GM12878 (cell line): ENCODE measurements around the gene FAM8A1. TPM values are rescaled to one million over a fixed set of nuclear protein-coding genes. Genes with fewer than 3 reads are reported as not detected.
A peak's percentile ranks its signal among the peaks of the same experiment; 100 is the strongest.
"Not testable (repeated sequence)": the region's sequence is repeated elsewhere in the genome, so short reads cannot be mapped to it uniquely, and the experiment has no call there.

Source experiments
- ATAC-seq: fragments of 200-7000 bp; cut with Tn5 transposase; 3 replicates; pipeline ENCODE4 v1.9.1; 2020; ENCODE audit warnings: mild to moderate bottlenecking, moderate library complexity
- BruUV-seq: library from RNA; stranded (reverse); fragments of 400-500 nt; replicated peaks from 2 replicates; lab custom pipeline; 2021; lab: Mats Ljungman, UMichigan
- CTCF ChIA-PET: fragments of 300-600 bp; sonication (Branson Sonifier 250); formaldehyde crosslinking; extraction: SDS; loops from one replicate; lab custom pipeline; 2021; ENCODE audit warnings: inconsistent platforms; lab: Yijun Ruan, JAX
- POLR2A ChIA-PET: fragments of 350-600 bp; formaldehyde crosslinking; extraction: SDS; loops from one replicate; lab custom pipeline; 2021; ENCODE audit warnings: inconsistent platforms; lab: Charles Lee
- RAD21 ChIA-PET: fragments of 300-600 bp; sonication (Branson Sonifier 250); formaldehyde crosslinking; loops from one replicate; lab custom pipeline; 2023; ENCODE audit warnings: antibody characterized with exemption; ENCODE audit not compliant: unreplicated experiment; lab: Charles Lee
- SMC1A ChIA-PET: fragments of 300-600 bp; sonication (Branson Sonifier 250); formaldehyde crosslinking; loops from one replicate; lab custom pipeline; 2023; ENCODE audit not compliant: unreplicated experiment, uncharacterized antibody; lab: Charles Lee
- DNase-seq: peaks from one replicate; pipeline ENCODE4 v3.0.0-alpha.2; 2011; ENCODE audit warnings: low read depth, low spot score
- FAIRE-seq: peaks from 3 replicates; lab custom pipeline; 2011; peaks lifted over from hg19 to GRCh38; lab: Jason Lieb, UNC
- H2AFZ ChIP-seq: 2 replicates; pipeline ENCODE4 v1.6.0; 2011; ENCODE audit warnings: low read depth, low read length, control low read depth; ENCODE audit not compliant: control insufficient read depth
- H3K27ac ChIP-seq: 2 replicates; pipeline ENCODE4 v1.5.1; 2011; ENCODE audit warnings: control low read depth; ENCODE audit not compliant: control insufficient read depth, insufficient read depth
- H3K27me3 ChIP-seq, 2 experiments: replicated peaks in 1 of 2; 2 replicates each; pipeline versions ENCODE4 v1.6.0 to v1.6.1; 2011; ENCODE audit warnings: low read length in 1 of 2; ENCODE audit not compliant: control insufficient read depth in 2 of 2, insufficient read depth in 2 of 2
- H3K36me3 ChIP-seq, 2 experiments: 2 replicates each; pipeline ENCODE4 v1.5.1; 2011; ENCODE audit warnings: low read length in 1 of 2; ENCODE audit not compliant: control insufficient read depth in 2 of 2, insufficient read depth in 2 of 2
- H3K4me1 ChIP-seq: 2 replicates; pipeline ENCODE4 v1.6.1; 2011; ENCODE audit warnings: mild to moderate bottlenecking, low read length, moderate library complexity, mixed read lengths; ENCODE audit not compliant: control insufficient read depth, insufficient read depth
- H3K4me2 ChIP-seq: 2 replicates; pipeline ENCODE4 v1.6.0; 2011; ENCODE audit warnings: control low read depth; ENCODE audit not compliant: control insufficient read depth, insufficient read depth
- H3K4me3 ChIP-seq: fragments of 200-600 bp; sonication (generic); 2 replicates; pipeline ENCODE4 v1.5.1; 2016
- H3K79me2 ChIP-seq: 2 replicates; pipeline ENCODE4 v1.6.0; 2011; ENCODE audit warnings: low read length; ENCODE audit not compliant: control insufficient read depth, insufficient read depth
- H3K9ac ChIP-seq: 2 replicates; pipeline ENCODE4 v1.8.0; 2011; ENCODE audit warnings: low read length, control low read depth, mixed read lengths; ENCODE audit not compliant: control insufficient read depth, insufficient read depth
- H3K9me3 ChIP-seq: replicated peaks from 3 replicates; pipeline ENCODE4 v1.5.1; 2011; ENCODE audit warnings: mild to moderate bottlenecking, low read length; ENCODE audit not compliant: control insufficient read depth, insufficient read depth
- H4K20me1 ChIP-seq: 2 replicates; pipeline ENCODE4 v1.6.0; 2011; ENCODE audit not compliant: control insufficient read depth, insufficient read depth
- NFYB ChIP-seq: IDR thresholded peaks from 2 replicates; pipeline ENCODE4 v1.6.1; 2011; ENCODE audit warnings: low read depth, mild to moderate bottlenecking, low read length, improper control_type of control experiment, moderate library complexity; ENCODE audit not compliant: insufficient read depth
- USF2 ChIP-seq: IDR thresholded peaks from 2 replicates; pipeline ENCODE4 v1.6.1; 2011; ENCODE audit warnings: low read depth, low read length, improper control_type of control experiment, borderline replicate concordance
- WGBS: methylation state at CpG from one replicate; pipeline ENCODE4 v1.1.6; 2016; ENCODE audit warnings: low lambda C conversion rate; ENCODE audit not compliant: insufficient replicate concordance, insufficient coverage; ENCODE audit errors: missing lambda C conversion rate; 5-methylcytosine and 5-hydroxymethylcytosine counted together
- in situ Hi-C: fragments of 300-500 bp; cut with MboI; formaldehyde crosslinking; loops from 9 replicates; pipeline ENCODE4 v1.14.3; 2018; ENCODE audit warnings: mixed read lengths
- intact Hi-C: fragments of 100-400 bp; cut with micrococcal nuclease; formaldehyde crosslinking; loops from one replicate; pipeline ENCODE4 v1.14.2; 2022; ENCODE audit not compliant: unreplicated experiment
- polyA plus RNA-seq, 11 experiments: library from polyadenylated mRNA; depleted of rRNA in 4 of 11; unstranded in 6 of 11; stranded (reverse) in 5 of 11; fragments of >200 nt; fragmentation: Nextera tagmentation in 4 of 11; fragmentation: Illumina TruSeq in 1 of 11; extraction: Ambion mirVana in 4 of 11; extraction: Trizol in 1 of 11; gene quantifications; 1 replicate in 1 of 11; 2 replicates in 10 of 11; pipeline versions ENCODE4 v1.2.1 to v1.2.3, GENCODE V29; 2011 to 2016; ENCODE audit warnings: inconsistent platforms in 2 of 11, missing spikeins in 2 of 11, low read depth in 1 of 11
- total RNA-seq, 4 experiments: library from RNA; depleted of rRNA in 3 of 4; stranded (reverse); fragments of >200 nt in 3 of 4; fragmentation: Illumina TruSeq in 1 of 4; extraction: Trizol in 1 of 4; gene quantifications; 2 replicates each; pipeline versions ENCODE4 v1.2.1 to v1.2.3, GENCODE V29; 2013 to 2021

FAM8A1 gene
- total and polyA plus RNA-seq, 10 of the 15 experiments (the other 5 are each of a cell fraction or from before 2014, with no cell fraction given), result 1.4 to 7.4 (median 3.6) TPM

DNA sequence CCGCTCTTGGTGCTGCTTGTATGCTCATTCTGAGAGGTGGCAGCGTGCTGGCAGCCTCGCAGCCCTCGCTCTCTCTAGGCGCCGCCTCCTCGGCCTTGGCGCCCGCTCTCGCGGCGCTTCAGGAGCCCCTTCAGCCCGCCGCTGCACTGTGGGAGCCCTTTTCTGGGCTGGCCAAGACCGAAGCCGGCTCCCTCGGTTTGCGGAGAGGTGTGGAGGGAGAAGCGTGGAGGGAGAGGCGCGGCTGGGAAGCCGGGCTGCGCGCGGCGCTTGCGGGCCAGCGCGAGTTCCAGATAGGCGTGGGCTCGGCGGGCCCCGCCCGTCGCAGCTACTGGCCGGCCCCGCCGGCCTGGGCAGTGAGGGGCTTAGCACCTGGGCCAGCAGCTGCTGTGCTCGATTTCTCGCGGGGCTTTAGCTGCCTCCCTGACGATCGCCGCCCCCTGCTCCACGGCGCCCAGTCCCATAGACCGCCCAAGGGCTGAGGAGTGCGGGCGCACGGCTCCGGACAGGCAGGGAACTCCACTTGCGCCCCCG lies 19.5 kb upstream of the FAM8A1 start:
- SMC1A ChIA-PET, result interaction anchor here (1.4 to 6.2 kb wide), 3 partner anchors 11 to 423 kb away, joined by 3 to 60 read pairs (median 5); no protein-coding TSS in a partner anchor
- Histone ChIP-seq H3K9ac (no peak overlapping the region), H3K4me2 (no peak overlapping the region), H3K27me3 (no peaks in the 10 kb centered on the region), H3K27ac (no peak overlapping the region), H3K9me3 (peaks cover 4% of the 10 kb centered on the region; the same call in 2 of the 3 replicates), H3K79me2 (no peaks in the 10 kb centered on the region), H2AFZ (no peak overlapping the region), H4K20me1 (no peaks in the 10 kb centered on the region), H3K36me3 (no peaks in the 10 kb centered on the region), H3K4me3 (no peak overlapping the region), H3K4me1 (no peaks in the 10 kb centered on the region)
- intact Hi-C loops, result no loop called here
- POLR2A ChIA-PET, result no interaction called here
- in situ Hi-C loops, result loop anchor here (5.0 kb wide), 1 partner anchor 423 kb away; no protein-coding TSS in a partner anchor
- DNase-seq, result no peak
- CTCF ChIA-PET, result interaction anchor here (0.6 to 5.6 kb wide), 6 partner anchors 72 to 422 kb away, joined by 3 to 70 read pairs (median 4); no protein-coding TSS in a partner anchor
- RAD21 ChIA-PET, result interaction anchor here (1.0 to 1.8 kb wide), 3 partner anchors 186 to 424 kb away, joined by 3 to 4 read pairs (median 3); no protein-coding TSS in a partner anchor
- WGBS, result 79% methylated on average over 52 of the region's 53 CpGs
- BruUV-seq, result no TSS peak
- TF ChIP-seq USF2, result no peak
- no peak for ATAC-seq
- no peak for FAIRE-seq

GRCh38 chr6:17581282-17581681 lies 18.8 kb upstream of the FAM8A1 start:
- POLR2A ChIA-PET, result not testable (repeated sequence)

More at GRCh38 chr6:17581282-17581681, 18.8 kb upstream of the FAM8A1 start:
- intact Hi-C loops, H3K79me2 ChIP-seq, H3K27me3 ChIP-seq, DNase-seq, H3K4me1 ChIP-seq, ATAC-seq, H4K20me1 ChIP-seq, H2AFZ ChIP-seq, BruUV-seq, H3K9ac ChIP-seq, H3K4me3 ChIP-seq, H3K4me2 ChIP-seq, H3K27ac ChIP-seq, H3K36me3 ChIP-seq, H3K9me3 ChIP-seq, FAIRE-seq: not testable (repeated sequence)
- peak; percentile 45; the same call in 1 of the 2 replicates for TF ChIP-seq NFYB
- ChIA-PET CTCF (interaction anchor here (0.6 to 5.6 kb wide), 6 partner anchors 73 to 423 kb away, joined by 3 to 70 read pairs (median 4); no protein-coding TSS in a partner anchor), SMC1A (interaction anchor here (1.4 to 6.2 kb wide), 3 partner anchors 12 to 424 kb away, joined by 3 to 60 read pairs (median 5); no protein-coding TSS in a partner anchor), RAD21 (interaction anchor here (1.0 to 1.8 kb wide), 3 partner anchors 186 to 425 kb away, joined by 3 to 4 read pairs (median 3); no protein-coding TSS in a partner anchor)
- in situ Hi-C loops, result loop anchor here (5.0 kb wide), 1 partner anchor 424 kb away; no protein-coding TSS in a partner anchor
- 69% methylated on average over 7 of the region's 7 CpGs for WGBS
